22Rv1 (cell line): ENCODE data around the gene GSC2.

Experiments
- H3K27ac ChIP-seq: fragments of 450-650 bp; 2 replicates; pipeline ENCODE4 v1.5.1; 2017
- ZFX ChIP-seq: fragments of 450-650 bp; IDR thresholded peaks from 2 replicates; pipeline ENCODE4 v1.6.1; 2017; ENCODE audit warnings: antibody characterized with exemption, borderline replicate concordance
- TF ChIP-seq, protein P1 (sequence below): fragments of 450-650 bp; IDR thresholded peaks from 2 replicates; pipeline ENCODE4 v1.5.1; 2017; ENCODE audit warnings: mild to moderate bottlenecking

GSC2 gene

DNA sequence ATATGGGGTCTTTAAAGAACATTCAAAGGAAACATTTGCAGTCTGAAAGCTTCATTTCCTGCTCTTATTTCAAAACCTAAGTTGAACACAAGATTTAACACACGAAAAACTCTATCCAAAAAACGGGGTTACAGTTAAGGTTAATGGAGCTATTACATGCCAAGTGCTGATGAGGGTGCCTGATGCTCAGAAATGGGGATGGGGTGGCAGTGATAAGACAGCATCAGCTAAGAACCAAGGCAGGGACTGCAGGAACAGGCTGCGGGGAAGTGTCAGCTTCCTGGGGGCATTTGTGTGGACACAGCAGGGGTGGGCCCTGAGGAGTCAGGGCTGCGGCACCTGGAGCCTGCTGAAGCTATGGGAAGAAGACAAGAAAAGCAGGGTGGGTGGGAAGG, 40.0 kb downstream of the GSC2 start:
- TF ChIP-seq ZFX = no peak
- TF ChIP-seq, protein P1, sequence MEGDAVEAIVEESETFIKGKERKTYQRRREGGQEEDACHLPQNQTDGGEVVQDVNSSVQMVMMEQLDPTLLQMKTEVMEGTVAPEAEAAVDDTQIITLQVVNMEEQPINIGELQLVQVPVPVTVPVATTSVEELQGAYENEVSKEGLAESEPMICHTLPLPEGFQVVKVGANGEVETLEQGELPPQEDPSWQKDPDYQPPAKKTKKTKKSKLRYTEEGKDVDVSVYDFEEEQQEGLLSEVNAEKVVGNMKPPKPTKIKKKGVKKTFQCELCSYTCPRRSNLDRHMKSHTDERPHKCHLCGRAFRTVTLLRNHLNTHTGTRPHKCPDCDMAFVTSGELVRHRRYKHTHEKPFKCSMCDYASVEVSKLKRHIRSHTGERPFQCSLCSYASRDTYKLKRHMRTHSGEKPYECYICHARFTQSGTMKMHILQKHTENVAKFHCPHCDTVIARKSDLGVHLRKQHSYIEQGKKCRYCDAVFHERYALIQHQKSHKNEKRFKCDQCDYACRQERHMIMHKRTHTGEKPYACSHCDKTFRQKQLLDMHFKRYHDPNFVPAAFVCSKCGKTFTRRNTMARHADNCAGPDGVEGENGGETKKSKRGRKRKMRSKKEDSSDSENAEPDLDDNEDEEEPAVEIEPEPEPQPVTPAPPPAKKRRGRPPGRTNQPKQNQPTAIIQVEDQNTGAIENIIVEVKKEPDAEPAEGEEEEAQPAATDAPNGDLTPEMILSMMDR = no peak
- H3K27ac ChIP-seq = no peak overlapping the region

DNA sequence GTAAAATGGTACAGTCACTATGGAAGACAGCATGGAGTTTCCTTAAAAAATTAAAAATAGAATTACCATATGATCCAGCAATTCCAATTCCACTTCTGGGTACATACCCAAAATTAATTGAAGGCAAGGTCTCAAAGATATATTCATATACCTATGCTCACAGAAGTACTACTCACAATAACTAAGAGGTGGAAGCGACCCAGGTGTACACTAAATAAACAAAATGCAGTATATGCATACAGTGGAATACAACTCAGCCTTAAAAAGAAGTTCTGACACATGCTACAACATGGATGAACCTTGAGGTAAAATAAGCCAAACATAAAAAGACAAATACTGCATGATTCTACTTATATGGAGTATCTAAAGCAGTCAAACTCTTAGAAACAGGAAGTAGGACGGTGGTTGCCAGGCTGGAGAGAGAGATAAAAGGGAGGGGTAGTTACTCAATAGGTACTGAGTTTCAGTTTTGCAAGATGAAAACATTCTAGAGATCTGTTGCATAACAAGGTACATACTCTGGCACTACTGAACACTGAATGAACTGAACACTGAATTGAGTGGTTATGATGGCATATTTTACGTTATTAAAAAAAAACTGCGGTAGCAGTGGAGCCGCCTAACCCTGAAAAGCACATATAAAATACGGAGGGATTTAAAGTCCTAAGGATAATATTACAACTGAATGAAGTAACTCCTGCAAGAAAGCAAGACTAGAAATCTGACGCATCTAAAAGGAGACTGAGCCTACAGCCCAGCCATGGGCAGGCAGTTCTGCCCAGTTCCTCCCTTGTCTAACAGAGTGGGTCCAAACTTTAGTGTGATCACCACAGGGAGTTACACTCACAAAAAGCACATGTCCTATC, 40.7 kb downstream of the GSC2 start:
- H3K27ac ChIP-seq = no peak overlapping the region

DNA sequence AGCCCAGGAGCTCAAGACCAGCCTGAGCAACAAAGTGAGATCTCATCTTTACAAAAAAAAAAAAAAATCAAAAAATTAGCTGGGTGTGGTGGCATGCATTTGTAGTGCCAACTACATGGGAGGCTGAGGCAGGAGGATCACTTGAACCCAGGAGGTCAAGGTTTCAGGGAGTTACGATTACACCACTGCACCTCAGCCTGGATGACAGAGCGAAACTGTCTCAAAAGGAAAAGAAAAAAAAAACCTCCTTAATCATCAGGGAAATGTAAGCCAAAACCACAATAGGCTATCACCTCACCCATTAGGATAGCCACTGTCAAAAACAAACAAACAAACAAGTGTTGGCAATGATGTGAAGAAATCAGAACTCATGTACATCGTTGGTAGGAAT, 41.3 kb downstream of the GSC2 start:
- H3K27ac ChIP-seq = no peak overlapping the region
- TF ChIP-seq, protein P1 = no peak
- no peak for TF ChIP-seq ZFX

More for the DNA sequence above, 40.7 kb downstream of the GSC2 start:
- TF ChIP-seq ZFX = no peak
- TF ChIP-seq, protein P1 = no peak

DNA sequence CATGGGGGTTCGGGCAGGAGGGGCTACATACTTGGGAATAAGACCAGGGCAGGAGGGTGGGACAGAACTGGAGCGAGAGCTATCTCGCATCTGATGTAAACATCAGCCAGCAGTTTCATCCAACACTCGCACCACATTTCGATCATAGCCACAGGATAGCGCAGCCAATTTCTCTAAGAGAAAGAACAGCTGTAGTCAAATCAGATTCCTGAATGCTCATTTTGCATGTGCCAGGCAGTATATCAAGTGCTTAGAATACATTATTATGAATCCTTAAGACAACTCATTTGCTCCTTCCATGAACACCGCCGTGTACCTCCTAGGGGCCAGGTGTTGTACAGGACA, 42.4 kb downstream of the GSC2 start:
- no peak for TF ChIP-seq ZFX
- TF ChIP-seq, protein P1 = no peak
- no peak overlapping the region for H3K27ac ChIP-seq

DNA sequence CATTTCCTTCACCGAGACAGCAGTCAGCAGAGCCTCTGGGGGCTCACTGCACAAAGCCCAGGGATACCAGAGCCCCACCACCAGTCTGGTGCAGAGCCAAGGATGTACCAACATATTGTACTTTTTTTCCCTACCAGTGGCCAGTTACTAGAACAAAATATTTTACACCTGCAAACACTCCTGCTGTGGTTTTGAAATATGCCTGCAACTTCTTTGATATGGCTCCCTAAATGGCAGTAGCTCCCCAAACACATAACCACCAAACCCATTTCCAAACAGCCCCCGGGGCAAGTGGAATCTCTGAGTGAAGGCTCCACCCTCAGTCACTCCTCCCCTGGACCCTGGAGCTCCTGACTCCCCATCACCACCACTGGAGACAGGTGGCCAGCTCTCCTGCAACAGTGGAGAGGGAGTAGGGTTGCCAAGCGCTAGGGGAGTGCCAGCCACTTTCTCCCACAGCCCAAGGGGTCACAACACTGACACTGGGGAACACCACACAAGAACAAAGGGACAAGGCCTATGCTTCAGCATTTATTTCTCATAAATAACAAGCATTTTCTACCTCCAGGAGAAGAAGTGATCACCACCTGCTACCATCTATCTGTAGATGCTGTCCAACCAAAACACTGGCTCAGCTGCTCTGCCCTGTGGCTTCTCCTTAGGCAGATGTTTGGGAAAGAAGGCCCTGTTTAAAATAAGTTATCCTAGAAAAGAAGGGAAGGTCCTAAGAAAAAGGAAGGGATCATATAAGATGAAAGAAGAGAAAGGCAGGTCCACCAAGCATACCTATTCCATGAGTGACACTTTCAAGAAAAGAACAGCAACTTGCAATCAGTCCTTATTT, 43.0 kb downstream of the GSC2 start:
- no peak overlapping the region for H3K27ac ChIP-seq
- TF ChIP-seq ZFX = no peak
- TF ChIP-seq, protein P1 = no peak

DNA sequence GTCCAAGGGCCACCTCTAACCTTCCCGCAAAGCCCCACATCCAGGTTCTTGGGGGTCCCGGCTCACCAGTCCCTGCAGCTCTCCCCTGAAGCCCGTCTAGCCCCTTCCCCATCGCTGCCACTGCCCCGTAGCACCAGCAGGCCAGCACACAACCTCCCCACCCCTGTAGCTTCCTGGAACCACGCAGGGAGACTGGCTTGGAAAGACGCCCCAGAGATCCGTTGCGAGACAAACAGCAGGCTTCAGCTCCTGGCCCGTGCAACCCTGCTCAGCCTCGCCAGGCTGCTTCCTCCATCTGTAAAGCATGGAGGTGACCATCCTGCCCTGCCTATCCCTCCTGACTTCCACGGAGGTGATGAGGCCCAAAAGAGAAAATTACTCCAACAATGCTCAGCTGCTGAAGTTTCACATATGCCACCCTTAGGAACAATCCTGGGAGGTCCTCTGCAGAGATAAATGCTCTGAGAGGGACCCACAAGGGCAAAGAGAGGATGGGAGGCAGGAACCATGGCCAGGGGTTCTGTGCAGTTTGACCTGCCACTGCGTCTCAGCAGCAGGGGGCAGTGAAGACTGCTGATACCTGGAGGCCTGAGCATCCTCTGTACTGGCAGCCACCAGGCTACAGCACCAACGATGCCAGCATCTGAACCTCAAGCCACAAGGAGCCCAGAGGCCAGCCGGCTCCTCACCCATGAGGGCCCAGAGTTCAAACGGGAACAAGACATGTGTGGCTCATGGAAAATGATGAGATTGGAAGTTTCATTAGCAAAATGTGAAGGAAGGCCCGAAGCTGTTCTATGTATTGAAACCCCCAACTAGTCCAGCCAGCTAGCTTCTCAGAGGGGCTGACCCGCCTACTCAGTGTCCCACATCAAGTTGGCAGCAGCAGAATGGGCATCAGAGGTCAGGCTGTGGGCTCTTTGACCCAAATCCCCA, 44.0 kb downstream of the GSC2 start:
- no peak for TF ChIP-seq ZFX
- TF ChIP-seq, protein P1 = peak; percentile 9; the same call in 1 of the 2 replicates

More for the DNA sequence above, 44.0 kb downstream of the GSC2 start:
- no peak overlapping the region for H3K27ac ChIP-seq
